Measurements from ENCODE around the gene NIBAN1. TPM values are rescaled to one million over a fixed set of nuclear protein-coding genes. Genes with fewer than 3 reads are reported as not detected.

NIBAN1 gene
- total and polyA plus RNA-seq, 9 of the 15 experiments (the other 6 are each of a cell fraction or from before 2014, with no cell fraction given): 1.5 to 26.6 (median 16.2) TPM

- TF ChIP-seq MYNN (IDR thresholded peaks at IDR 0.05) (peak; percentile 72; the same call in 1 of the 2 replicates), MYNN (CRISPR knock-in tag; IDR thresholded peaks at IDR 0.05) (no peak), THRB (CRISPR knock-in tag; conservative IDR thresholded peaks at IDR 0.05) (no peak), PCBP1 (IDR thresholded peaks at IDR 0.05; ENCODE audit: low read depth, low read length, poor library complexity, severe bottlenecking) (peak; percentile 77), DLX4 (CRISPR knock-in tag; IDR thresholded peaks at IDR 0.05) (no peak), DMBX1 (CRISPR knock-in tag; IDR thresholded peaks at IDR 0.05; ENCODE audit: borderline replicate concordance) (peak; percentile 37; the same call in 1 of the 2 replicates), TGIF2 (CRISPR knock-in tag; IDR thresholded peaks at IDR 0.05) (peak; percentile 82; the same call in 1 of the 2 replicates), ARID4B (CRISPR knock-in tag; IDR thresholded peaks at IDR 0.05) (peak; percentile 85), MTA2 (IDR thresholded peaks at IDR 0.05; ENCODE audit: low read depth) (no peak), E4F1 (CRISPR knock-in tag; IDR thresholded peaks at IDR 0.05; ENCODE audit: borderline replicate concordance) (peak; percentile 33; the same call in 1 of the 2 replicates), HDAC2 (IDR thresholded peaks at IDR 0.05) (no peak), RBM25 (IDR thresholded peaks at IDR 0.05; ENCODE audit: low read depth, low read length, severe bottlenecking) (peak; percentile 33), GTF3C2 (IDR thresholded peaks at IDR 0.05; ENCODE audit: borderline replicate concordance, extremely low read depth, insufficient read length) (no peak), SAP30 (IDR thresholded peaks at IDR 0.05; ENCODE audit: borderline replicate concordance, insufficient read depth, low read depth, low read length, poor library complexity, severe bottlenecking) (peak; percentile 68)
Measured at GRCh38 chr1:184974056-184974836, at the start of gene NIBAN1 (continued).

All from K562 (cell line).